ENCODE measurements around the gene SOHLH1. TPM values are rescaled to one million over a fixed set of nuclear protein-coding genes. Genes with fewer than 3 reads are reported as not detected.

The SOHLH1 gene
- total RNA-seq, 1 experiment from 2014 or later: not detected

DNA sequence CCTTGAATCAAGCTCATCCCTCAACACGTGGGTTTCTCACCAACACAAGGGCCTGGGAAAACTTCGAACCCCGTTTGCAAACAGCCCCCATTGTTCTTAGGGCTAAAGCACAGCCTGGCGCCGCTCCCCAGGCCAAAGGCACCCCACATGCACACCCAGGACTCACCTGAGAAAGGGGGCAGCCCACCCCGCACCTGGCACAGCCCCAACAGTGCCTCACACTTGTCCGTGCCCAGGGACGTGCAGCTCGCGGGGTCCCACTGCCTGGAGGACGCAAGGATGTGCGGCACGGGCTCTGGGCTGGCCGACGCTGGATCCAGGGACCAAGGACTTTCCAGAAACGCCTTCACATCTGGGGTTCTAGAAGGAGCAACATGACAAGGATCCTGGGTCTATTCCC, 2.8 kb downstream of the SOHLH1 start:
- no TSS peak for BruUV-seq (replicated peaks)
- Histone ChIP-seq H2AFZ (no peak overlapping the region), H3K9me2 (ENCODE audit: insufficient read depth) (no peaks in the 10 kb centered on the region), H3K27me3 (ENCODE audit: insufficient read depth, low read depth) (peaks cover 87% of the 10 kb centered on the region), H3K4me3 (no peak overlapping the region), H3K4me2 (no peak overlapping the region), H3K79me2 (ENCODE audit: low read depth) (no peaks in the 10 kb centered on the region), H3K4me1 (replicated peaks; ENCODE audit: insufficient read depth) (no peaks in the 10 kb centered on the region), H3F3A (ENCODE audit: insufficient read depth, low read depth) (no peaks in the 10 kb centered on the region), H3K9me3 (ENCODE audit: insufficient read depth, low read depth) (no peaks in the 10 kb centered on the region), H3K36me3 (ENCODE audit: low read depth) (no peaks in the 10 kb centered on the region), H4K20me1 (ENCODE audit: insufficient read depth) (no peaks in the 10 kb centered on the region), H3K27ac (no peak overlapping the region)
- no peak for DNase-seq
- POLR2A ChIA-PET (ENCODE audit: unreplicated experiment): no interaction called here
- intact Hi-C loops (cut with micrococcal nuclease; ENCODE audit: unreplicated experiment): no loop called here
- TF ChIP-seq CTCF (conservative IDR thresholded peaks at IDR 0.05) (no peak), EZH2 (IDR thresholded peaks at IDR 0.05; ENCODE audit: low read depth) (no peak)
- CTCF ChIA-PET: no interaction called here

DNA sequence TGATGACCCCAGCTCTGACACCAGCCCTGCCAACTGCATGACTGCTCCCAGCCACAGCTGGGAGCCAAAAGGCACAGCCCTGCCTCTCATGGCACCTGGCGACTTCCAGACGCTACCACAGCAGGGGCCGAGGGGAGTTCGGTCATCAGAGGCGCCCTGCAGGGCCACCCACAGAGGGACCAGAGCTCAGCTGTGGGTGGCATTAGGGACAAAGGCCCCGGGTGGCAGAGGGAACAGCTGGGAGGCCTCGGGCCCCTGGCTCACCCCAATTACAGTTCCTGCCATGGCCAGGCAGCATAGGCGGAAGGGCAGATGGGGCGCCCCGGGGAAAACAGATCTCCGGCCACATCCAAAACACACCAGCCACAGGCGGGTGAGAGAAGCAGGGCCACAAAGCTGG, 3.6 kb downstream of the SOHLH1 start:
- no peak for DNase-seq
- peaks cover 88% of the 10 kb centered on the region for H3K27me3 ChIP-seq (ENCODE audit: insufficient read depth, low read depth)
- no peak overlapping the region for H3K4me2 ChIP-seq
- H3K4me1 ChIP-seq (replicated peaks; ENCODE audit: insufficient read depth): no peaks in the 10 kb centered on the region
- H3K9me2 ChIP-seq (ENCODE audit: insufficient read depth): no peaks in the 10 kb centered on the region
- no peaks in the 10 kb centered on the region for H3F3A ChIP-seq (ENCODE audit: insufficient read depth, low read depth)
- no TSS peak for BruUV-seq (replicated peaks)
- H3K9me3 ChIP-seq (ENCODE audit: insufficient read depth, low read depth): no peaks in the 10 kb centered on the region
- no peak overlapping the region for H2AFZ ChIP-seq
- no peak overlapping the region for H3K27ac ChIP-seq
- no peak overlapping the region for H3K4me3 ChIP-seq
- ChIA-PET POLR2A (ENCODE audit: unreplicated experiment) (no interaction called here), CTCF (no interaction called here)
- H3K36me3 ChIP-seq (ENCODE audit: low read depth): no peaks in the 10 kb centered on the region
- no peaks in the 10 kb centered on the region for H4K20me1 ChIP-seq (ENCODE audit: insufficient read depth)
- no peaks in the 10 kb centered on the region for H3K79me2 ChIP-seq (ENCODE audit: low read depth)
- TF ChIP-seq CTCF (conservative IDR thresholded peaks at IDR 0.05) (no peak), EZH2 (IDR thresholded peaks at IDR 0.05; ENCODE audit: low read depth) (no peak)
- intact Hi-C loops (cut with micrococcal nuclease; ENCODE audit: unreplicated experiment): no loop called here

GRCh38 chr9:135695036-135695435, 4.2 kb downstream of the SOHLH1 start:
- H3K9me3 ChIP-seq (ENCODE audit: insufficient read depth, low read depth): no peaks in the 10 kb centered on the region
- H3K4me3 ChIP-seq: no peak overlapping the region
- no peaks in the 10 kb centered on the region for H3F3A ChIP-seq (ENCODE audit: insufficient read depth, low read depth)
- H3K36me3 ChIP-seq (ENCODE audit: low read depth): no peaks in the 10 kb centered on the region
- DNase-seq: no peak
- no peak overlapping the region for H2AFZ ChIP-seq
- no peaks in the 10 kb centered on the region for H3K4me1 ChIP-seq (replicated peaks; ENCODE audit: insufficient read depth)
- no peak for TF ChIP-seq EZH2 (IDR thresholded peaks at IDR 0.05; ENCODE audit: low read depth)
- TF ChIP-seq CTCF (conservative IDR thresholded peaks at IDR 0.05): no peak
- H3K27me3 ChIP-seq (ENCODE audit: insufficient read depth, low read depth): peaks cover 88% of the 10 kb centered on the region
- no peaks in the 10 kb centered on the region for H3K79me2 ChIP-seq (ENCODE audit: low read depth)
- CTCF ChIA-PET: no interaction called here
- no peaks in the 10 kb centered on the region for H3K9me2 ChIP-seq (ENCODE audit: insufficient read depth)
- POLR2A ChIA-PET (ENCODE audit: unreplicated experiment): no interaction called here
- intact Hi-C loops (cut with micrococcal nuclease; ENCODE audit: unreplicated experiment): no loop called here
- no peak overlapping the region for H3K27ac ChIP-seq
- no peaks in the 10 kb centered on the region for H4K20me1 ChIP-seq (ENCODE audit: insufficient read depth)
- H3K4me2 ChIP-seq: no peak overlapping the region
- BruUV-seq (replicated peaks): no TSS peak
